WTC11 (cell line): ENCODE measurements around the gene TRIOBP.

Source experiments
- ESRRA ChIP-seq: sonication (generic); formaldehyde crosslinking; IDR thresholded peaks from 2 replicates; pipeline ENCODE4 v1.8.1; 2022; ENCODE audit warnings: mild to moderate bottlenecking, missing genetic modification reagents, borderline replicate concordance
- FOXP1 ChIP-seq: sonication (generic); formaldehyde crosslinking; IDR thresholded peaks from 2 replicates; pipeline ENCODE4 v1.8.0; 2022; ENCODE audit warnings: missing genetic modification reagents, mild to moderate bottlenecking, moderate library complexity, borderline replicate concordance
- TEAD4 ChIP-seq: sonication (generic); formaldehyde crosslinking; IDR thresholded peaks from 2 replicates; pipeline ENCODE4 v1.8.0; 2022; ENCODE audit warnings: mild to moderate bottlenecking, missing genetic modification reagents
- TF ChIP-seq, protein P1 (sequence below): fragments of 200-600 bp; IDR thresholded peaks from 2 replicates; pipeline ENCODE4 v1.8.0; 2022; ENCODE audit warnings: antibody characterized with exemption
- TF ChIP-seq, protein P2 (sequence below): sonication (generic); formaldehyde crosslinking; conservative IDR thresholded peaks from 2 replicates; pipeline ENCODE4 v1.8.1; 2022; ENCODE audit warnings: mild to moderate bottlenecking, missing genetic modification reagents

DNA sequence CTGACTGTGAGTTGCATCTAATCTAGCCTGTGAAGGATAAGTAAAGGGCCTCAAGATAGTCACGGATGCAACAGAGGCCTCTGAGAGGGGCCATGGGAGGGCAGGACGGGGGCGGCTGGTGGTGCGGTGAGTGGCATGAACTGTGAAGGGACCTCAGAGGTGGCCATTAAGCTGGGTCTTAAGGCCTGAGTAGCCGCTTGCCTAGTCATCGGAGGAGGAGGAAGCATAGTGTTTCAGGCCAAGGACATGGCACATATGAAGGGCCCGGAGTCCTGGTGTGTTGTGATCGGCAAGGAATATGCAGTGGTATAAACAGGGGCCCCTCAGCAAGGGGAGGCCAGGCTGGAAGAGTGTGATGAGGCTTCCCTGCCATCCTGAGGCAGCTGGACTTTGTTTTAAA, 51.8 kb downstream of the TRIOBP start:
- TF ChIP-seq, protein P1, sequence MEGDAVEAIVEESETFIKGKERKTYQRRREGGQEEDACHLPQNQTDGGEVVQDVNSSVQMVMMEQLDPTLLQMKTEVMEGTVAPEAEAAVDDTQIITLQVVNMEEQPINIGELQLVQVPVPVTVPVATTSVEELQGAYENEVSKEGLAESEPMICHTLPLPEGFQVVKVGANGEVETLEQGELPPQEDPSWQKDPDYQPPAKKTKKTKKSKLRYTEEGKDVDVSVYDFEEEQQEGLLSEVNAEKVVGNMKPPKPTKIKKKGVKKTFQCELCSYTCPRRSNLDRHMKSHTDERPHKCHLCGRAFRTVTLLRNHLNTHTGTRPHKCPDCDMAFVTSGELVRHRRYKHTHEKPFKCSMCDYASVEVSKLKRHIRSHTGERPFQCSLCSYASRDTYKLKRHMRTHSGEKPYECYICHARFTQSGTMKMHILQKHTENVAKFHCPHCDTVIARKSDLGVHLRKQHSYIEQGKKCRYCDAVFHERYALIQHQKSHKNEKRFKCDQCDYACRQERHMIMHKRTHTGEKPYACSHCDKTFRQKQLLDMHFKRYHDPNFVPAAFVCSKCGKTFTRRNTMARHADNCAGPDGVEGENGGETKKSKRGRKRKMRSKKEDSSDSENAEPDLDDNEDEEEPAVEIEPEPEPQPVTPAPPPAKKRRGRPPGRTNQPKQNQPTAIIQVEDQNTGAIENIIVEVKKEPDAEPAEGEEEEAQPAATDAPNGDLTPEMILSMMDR, result no peak
- TF ChIP-seq TEAD4 (CRISPR knock-in tag) (no peak), FOXP1 (CRISPR knock-in tag) (no peak), ESRRA (CRISPR knock-in tag) (no peak)
- TF ChIP-seq, protein P2, sequence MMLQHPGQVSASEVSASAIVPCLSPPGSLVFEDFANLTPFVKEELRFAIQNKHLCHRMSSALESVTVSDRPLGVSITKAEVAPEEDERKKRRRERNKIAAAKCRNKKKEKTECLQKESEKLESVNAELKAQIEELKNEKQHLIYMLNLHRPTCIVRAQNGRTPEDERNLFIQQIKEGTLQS, result no peak
